Mesodermal cell (in vitro differentiated cells): ENCODE results near the gene S100A5.
"Not testable (repeated sequence)": the region's sequence is repeated elsewhere in the genome, so short reads cannot be mapped to it uniquely, and the experiment has no call there.

ENCODE experiments used
- H3K27ac ChIP-seq: 2 replicates; pipeline ENCODE4 v1.7.0; 2013; ENCODE audit warnings: mild to moderate bottlenecking, low read depth, low read length, moderate library complexity; ENCODE audit not compliant: severe bottlenecking
- H3K36me3 ChIP-seq: 2 replicates; pipeline ENCODE4 v1.7.1; 2013; ENCODE audit warnings: mild to moderate bottlenecking, low read length, moderate library complexity; ENCODE audit not compliant: control insufficient read depth, insufficient read depth
- H3K4me1 ChIP-seq: one replicate; pipeline ENCODE4 v1.7.1; 2013; ENCODE audit warnings: mild to moderate bottlenecking, low read length; ENCODE audit not compliant: insufficient read depth, control insufficient read depth, poor library complexity, severe bottlenecking
- H3K4me3 ChIP-seq: 2 replicates; pipeline ENCODE4 v1.7.0; 2013; ENCODE audit warnings: low read length, control low read depth, mild to moderate bottlenecking; ENCODE audit not compliant: insufficient read depth, poor library complexity, severe bottlenecking; ENCODE audit errors: extremely low read depth
- H3K9me3 ChIP-seq: 2 replicates; pipeline ENCODE4 v1.7.1; 2013; ENCODE audit warnings: mild to moderate bottlenecking, low read length, moderate library complexity; ENCODE audit not compliant: control insufficient read depth
- WGBS, 2 experiments: methylation state at CpG; one replicate each; pipeline ENCODE4 v1.1.5; 2013; ENCODE audit warnings: missing lambda C conversion rate in 2 of 2; ENCODE audit not compliant: insufficient coverage in 2 of 2; 5-methylcytosine and 5-hydroxymethylcytosine counted together

S100A5 gene

DNA sequence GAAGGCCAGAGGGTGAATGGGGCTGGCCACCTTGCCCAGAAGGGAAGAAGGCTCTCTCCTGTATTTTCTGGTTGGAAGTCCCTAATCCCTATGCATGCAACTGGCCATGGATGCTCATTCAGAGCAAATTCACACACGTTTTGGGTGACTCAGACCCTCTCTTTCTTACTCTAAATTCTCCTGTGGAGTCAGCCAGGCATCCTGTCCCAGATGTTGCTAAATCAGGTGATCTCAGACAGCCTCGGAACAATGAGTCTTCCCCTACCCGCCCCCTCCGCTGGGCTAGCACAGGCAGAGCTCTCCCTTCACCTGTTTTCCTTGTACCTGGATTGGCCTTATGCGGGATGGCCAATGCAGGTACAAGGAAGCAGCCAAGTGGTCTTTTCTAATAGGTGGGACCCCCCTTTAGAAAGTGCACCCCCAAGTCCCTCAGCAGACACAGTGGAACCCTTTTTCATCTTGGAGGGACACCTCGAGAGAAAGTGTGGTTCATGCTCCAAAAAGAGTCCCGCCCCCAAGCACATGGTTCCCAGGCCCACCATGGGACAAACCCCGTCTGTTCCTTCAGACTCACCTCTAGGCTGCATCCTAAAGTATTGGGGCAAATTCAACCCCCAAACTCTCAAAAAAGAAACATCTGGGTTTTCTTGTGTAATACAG is 13.6 kb downstream of the S100A5 start:
- Histone ChIP-seq H3K9me3 (no peaks in the 10 kb centered on the region), H3K4me1 (peaks cover 9% of the 10 kb centered on the region), H3K36me3 (no peaks in the 10 kb centered on the region), H3K27ac (no peak overlapping the region), H3K4me3 (no peak overlapping the region)
- WGBS, 2 experiments = 79 to 82% methylated on average over 8 of the region's 8 CpGs

DNA sequence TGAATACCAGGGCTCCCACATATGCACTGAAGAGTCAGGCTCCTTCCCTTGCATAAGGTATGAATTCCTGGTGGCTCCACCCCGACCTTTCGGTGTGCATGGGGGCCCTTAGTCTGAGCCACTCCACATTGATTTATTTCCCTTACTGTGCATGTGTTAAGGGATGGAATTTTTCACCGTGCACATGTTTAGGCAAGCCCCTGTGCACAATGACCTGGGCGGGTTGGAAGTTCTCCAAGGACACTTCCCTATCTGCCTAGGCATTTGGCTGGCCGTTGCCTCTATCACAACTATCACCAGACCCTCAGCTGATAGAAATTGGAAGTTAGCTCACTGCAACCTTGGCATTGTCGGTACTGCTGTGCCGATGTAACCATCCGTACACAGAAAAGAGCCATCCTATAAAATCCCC is 14.6 kb downstream of the S100A5 start:
- Histone ChIP-seq H3K27ac (no peak overlapping the region), H3K36me3 (no peaks in the 10 kb centered on the region), H3K4me1 (peaks cover 6% of the 10 kb centered on the region), H3K9me3 (no peaks in the 10 kb centered on the region), H3K4me3 (no peak overlapping the region)
- WGBS, 2 experiments = 92 to 98% methylated on average over 4 to 5 of the region's 8 CpGs

DNA sequence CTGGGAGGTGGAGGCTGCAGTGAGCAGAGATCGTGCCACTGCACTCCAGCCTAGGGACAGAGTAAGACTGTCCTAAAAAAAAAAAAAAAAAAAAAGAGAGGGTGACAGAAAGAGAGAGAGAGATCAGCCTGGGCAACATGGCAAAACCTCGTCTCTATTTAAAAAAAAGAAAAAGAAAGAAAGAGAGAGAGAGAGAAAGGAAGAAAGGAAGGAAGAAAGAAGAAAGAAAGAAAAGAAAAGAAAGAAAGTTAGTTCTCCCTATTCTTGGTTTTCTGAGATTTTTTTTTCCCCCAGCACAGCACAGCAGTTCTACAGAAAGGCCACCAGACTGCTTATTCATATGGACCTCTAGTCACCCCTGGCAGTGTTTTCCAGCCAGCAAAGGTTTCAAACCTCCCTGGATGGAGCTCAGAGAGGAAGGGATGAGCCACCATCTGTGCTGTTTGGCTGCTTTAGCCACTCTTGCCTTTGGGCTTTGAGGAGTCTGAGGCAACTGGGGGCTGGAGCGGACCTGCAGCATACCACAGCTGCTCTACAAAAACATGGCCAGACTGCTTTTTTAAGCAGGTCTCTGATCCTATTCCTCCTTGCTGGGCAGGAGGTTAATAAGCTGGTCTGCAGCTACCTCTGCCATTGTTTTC is 15.5 kb downstream of the S100A5 start:
- Histone ChIP-seq H3K4me3 (no peak overlapping the region), H3K27ac (no peak overlapping the region), H3K9me3 (no peaks in the 10 kb centered on the region), H3K4me1 (peaks cover 6% of the 10 kb centered on the region), H3K36me3 (no peaks in the 10 kb centered on the region)
- 50 to 67% methylated on average over 2 to 3 of the region's 3 CpGs for WGBS, 2 experiments

DNA sequence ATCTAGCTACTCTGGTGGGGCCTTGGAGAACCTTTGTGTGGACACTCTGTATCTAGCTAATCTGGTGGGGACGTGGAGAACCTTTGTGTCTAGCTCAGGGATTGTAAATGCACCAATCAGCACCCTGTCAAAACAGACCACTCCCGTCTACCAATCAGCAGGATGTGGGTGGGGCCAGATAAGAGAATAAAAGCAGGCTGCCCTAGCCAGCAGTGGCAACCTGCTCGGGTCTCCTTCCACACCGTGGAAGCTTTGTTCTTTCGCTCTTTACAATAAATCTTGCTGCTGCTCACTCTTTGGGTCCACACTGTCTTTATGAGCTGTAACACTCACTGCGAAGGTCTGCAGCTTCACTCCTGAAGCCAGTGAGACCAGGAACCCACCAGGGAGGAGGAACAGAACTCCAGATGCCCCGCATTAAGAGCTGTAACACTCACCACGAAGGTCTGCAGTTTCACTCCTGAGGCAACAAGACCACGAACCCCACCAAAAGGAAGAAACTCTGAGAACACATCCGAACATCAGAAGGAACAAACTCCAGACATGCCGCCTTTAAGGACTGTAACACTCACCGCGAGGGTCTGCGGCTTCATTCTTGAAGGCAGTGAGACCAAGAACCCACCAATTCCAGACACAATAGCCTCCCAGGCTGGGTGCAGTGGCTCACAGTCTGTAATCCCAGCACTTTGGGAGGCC is 18.2 kb downstream of the S100A5 start:
- WGBS, 2 experiments = 88 to 90% methylated on average over 12 of the region's 14 CpGs
- not testable (repeated sequence) for H3K4me3 ChIP-seq, H3K4me1 ChIP-seq, H3K9me3 ChIP-seq, H3K27ac ChIP-seq, H3K36me3 ChIP-seq

DNA sequence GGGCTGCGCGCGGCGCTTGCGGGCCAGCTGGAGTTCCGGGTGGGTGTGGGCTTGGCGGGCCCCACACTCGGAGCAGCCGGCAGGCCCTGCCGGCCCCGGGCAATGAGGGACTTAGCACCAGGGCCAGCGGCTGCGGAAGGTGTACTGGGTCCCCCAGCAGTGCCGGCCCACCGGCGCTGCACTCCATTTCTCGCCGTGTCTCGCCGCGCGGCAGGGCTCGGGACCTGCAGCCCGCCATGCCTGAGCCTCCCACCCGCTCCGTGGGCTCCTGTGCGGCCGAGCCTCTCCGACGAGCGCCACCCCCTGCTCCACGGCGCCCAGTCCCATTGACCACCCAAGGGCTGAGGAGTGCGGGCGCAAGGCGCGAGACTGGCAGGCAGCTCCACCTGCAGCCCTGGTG is 18.9 kb downstream of the S100A5 start:
- H3K9me3 ChIP-seq, H3K4me3 ChIP-seq, H3K4me1 ChIP-seq, H3K27ac ChIP-seq, H3K36me3 ChIP-seq: not testable (repeated sequence)
- 97 to 98% methylated on average over 31 to 33 of the region's 37 CpGs for WGBS, 2 experiments

DNA sequence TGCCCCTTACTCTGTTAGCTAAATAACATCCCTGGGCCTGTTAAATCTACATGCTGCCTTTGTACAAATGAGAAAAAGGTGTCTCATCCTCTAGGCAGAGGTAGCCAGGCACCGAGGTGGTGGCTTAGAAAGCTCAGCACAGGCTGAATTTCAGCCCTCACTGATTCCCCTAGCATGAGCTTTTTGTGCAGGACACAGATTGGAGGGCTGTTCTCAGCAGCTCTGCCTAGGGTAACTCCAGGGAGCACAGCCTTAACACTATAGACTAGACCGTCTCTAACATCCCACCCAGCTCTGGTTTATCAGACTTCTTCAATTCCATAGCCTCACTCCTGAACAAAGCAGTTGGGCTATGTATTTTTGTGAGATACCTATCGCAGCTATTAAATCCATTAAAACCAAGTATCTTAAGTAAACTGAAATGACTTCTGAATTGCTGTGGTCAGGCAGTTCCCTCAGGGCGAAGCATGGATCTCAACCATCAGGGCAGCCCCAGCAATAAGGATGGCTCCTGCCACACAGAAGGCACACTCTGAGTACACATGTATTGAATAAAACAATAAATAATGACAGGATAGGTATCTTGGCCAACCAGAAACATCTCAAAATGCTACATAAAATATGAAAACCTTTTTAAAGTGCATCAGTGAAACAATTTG is 19.8 kb downstream of the S100A5 start:
- 78 to 92% methylated on average over 1 to 2 of the region's 4 CpGs for WGBS, 2 experiments
- Histone ChIP-seq H3K36me3 (no peaks in the 10 kb centered on the region), H3K27ac (no peak overlapping the region), H3K4me3 (no peak overlapping the region), H3K9me3 (no peaks in the 10 kb centered on the region), H3K4me1 (peaks cover 1% of the 10 kb centered on the region)

DNA sequence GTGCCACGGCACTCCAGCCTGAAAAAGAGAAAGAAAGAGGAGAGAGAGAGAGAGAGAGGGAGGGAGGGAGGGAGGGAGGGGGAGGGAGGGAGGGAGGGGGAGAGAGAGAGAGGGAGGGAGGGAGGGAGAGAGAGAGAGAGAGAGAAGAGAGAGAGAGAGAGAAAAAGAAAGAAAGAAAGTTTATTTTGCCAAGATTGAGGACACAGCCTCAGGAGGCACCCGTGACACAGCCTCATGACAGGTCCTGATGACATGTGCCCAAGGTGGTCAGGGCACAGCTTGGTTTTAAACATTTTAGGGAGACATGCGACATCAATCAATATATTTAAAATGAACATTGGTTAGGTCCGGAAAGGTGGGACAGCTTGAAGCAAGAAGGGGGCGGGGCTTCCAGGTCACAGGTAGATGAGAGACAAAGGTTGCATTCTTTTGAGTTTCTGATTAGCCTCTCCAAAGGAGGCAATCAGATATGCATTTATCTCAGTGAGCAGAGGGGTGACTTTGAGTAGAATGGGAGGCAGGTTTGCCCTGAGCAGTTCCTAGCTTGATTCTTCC is 20.5 kb downstream of the S100A5 start:
- H3K4me1 ChIP-seq, H3K4me3 ChIP-seq, H3K36me3 ChIP-seq, H3K9me3 ChIP-seq, H3K27ac ChIP-seq: not testable (repeated sequence)
- 74 to 87% methylated on average over 3 of the region's 5 CpGs for WGBS, 2 experiments

DNA sequence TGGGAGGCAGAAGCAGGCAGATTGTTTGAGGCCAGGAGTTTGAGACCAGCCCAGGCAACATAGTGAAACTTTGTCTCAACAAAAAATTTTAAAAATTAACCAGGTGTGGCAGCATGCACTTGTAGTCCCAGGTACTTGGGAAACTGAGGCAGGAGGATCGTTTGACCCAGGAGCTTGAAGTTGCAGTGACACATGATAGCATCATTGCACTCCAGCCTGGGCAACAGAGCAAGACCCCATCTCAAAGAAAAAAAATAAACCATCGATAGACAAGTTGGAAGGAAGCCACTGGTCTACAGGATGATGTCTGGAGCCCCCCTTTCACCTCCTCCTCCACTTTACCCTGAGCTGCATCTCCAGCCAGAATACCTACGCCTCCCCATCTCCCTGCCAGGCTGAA is 21.5 kb downstream of the S100A5 start:
- Histone ChIP-seq H3K4me1 (no peaks in the 10 kb centered on the region), H3K9me3 (no peaks in the 10 kb centered on the region), H3K4me3 (no peak overlapping the region), H3K36me3 (no peaks in the 10 kb centered on the region), H3K27ac (no peak overlapping the region)
- 95 to 100% methylated on average over 2 of the region's 3 CpGs for WGBS, 2 experiments

DNA sequence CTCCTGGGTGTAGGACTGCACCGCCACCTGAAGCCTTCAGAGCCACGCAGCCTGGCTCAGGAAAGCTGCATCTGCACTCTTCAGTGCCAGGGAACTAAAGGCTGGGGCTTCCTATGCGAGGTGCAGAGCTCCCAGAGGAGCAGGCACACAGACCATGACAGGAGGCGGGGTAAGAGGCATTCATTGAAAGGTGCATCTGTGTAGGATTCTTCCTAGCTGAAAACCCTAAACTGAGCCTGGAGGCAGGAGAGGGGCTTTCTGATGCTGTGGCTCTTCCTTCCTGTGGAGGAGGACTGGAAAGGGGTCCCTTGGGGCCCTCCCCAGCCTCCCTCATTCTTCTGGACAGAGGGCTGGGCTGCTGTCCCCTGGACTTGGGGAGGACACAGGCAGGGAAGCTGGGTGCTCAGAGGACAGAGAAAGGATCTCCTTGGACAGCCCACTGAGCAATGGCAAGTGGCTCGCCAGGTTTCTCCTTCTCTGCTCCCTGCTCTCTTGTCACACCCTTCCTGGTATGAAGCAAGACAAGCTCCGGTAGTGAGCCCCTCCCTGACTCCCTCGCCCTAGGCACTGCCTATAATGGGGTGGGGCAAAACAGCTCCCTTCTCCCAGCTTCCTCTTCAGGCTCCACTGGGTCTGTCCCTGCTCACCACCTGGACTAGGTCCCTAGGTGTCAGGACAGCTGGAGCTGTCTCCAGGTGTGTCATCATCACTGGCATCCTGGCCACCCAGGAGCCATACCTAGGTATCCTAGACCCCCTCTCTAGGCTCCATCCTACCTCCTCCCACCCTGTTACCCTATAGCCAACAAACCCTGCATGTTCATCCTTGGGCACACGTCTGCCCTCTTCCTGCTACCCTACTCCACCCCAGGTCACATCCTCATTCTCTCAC is 25.0 kb downstream of the S100A5 start:
- no peaks in the 10 kb centered on the region for H3K4me1 ChIP-seq
- no peak overlapping the region for H3K27ac ChIP-seq
- whole genome bisulfite sequencing, 2 experiments = 60 to 83% methylated on average over 7 to 8 of the region's 8 CpGs
- H3K9me3 ChIP-seq = no peaks in the 10 kb centered on the region
- no peak overlapping the region for H3K4me3 ChIP-seq
- H3K36me3 ChIP-seq = no peaks in the 10 kb centered on the region

DNA sequence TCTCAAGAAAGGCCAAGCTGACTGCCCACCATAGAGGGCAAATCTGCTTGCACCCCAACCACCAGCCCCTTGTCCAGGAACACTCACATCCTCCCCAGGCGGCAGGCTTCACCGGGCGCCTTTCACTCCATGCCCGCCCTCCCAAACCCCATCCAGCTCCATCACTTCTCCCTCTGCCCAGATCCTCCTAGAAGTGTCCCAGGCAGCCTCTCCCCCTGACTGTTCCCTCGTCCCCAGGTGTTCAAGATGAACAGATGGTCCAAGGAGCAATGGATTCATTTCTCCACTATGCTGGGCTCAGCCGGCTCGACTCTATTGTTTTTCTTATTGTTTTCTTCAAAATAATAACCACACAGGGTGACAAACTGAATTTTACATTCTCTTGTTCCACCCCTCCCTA is 27.1 kb downstream of the S100A5 start:
- Histone ChIP-seq H3K36me3 (no peaks in the 10 kb centered on the region), H3K9me3 (no peaks in the 10 kb centered on the region), H3K4me1 (no peaks in the 10 kb centered on the region), H3K27ac (no peak overlapping the region), H3K4me3 (no peak overlapping the region)
- 92 to 97% methylated on average over 3 to 7 of the region's 7 CpGs for WGBS, 2 experiments
